HG03039 (cell line): ENCODE data around the gene PHAF1.
"Not testable (repeated sequence)": the region's sequence is repeated elsewhere in the genome, so short reads cannot be mapped to it uniquely, and the experiment has no call there.

Experiments
- ATAC-seq: cut with Tn5 transposase; IDR thresholded peaks from one replicate; pipeline ENCODE4 v1.9.1; 2021; ENCODE audit warnings: mild to moderate bottlenecking, moderate library complexity; ENCODE audit not compliant: unreplicated experiment

The PHAF1 gene

DNA sequence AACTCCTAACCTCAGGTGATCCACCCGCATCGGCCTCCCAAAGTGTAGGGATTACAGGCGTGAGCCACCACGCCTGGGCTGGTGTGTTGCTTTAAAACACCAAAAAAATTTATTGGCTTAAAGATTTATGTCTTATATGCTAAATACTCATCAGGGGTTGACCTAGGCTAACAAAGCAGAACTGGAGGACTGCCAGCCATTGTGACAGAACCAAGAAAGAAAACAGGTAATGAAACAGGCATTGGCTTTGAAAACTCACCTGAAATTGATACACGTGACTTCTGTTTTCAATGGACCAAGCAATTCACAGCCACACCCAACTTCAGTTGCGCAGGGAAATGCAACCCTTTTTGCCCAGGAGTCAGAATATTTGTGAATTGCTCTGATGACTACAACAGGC lies 4.9 kb upstream of the PHAF1 start:
- ATAC-seq, result no peak

DNA sequence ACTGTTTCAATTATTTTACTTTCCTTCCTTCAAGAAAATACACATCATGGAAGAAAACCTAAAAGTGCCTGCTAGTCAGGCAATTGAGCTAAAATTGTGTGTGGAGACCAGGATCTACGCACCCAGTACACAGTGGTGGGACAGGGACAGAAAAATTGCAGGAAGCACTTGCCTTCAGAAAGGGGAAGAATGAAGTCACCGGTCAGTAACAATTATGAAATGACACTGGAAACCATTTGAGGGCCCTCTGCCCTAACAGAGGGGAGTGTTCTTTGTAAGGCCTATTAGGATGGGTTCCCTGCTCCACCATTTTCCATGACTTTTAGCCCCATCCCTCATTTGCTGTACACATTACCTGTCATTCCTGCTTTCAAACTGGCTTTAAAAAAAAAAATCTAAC lies 4.5 kb upstream of the PHAF1 start:
- no peak for ATAC-seq

DNA sequence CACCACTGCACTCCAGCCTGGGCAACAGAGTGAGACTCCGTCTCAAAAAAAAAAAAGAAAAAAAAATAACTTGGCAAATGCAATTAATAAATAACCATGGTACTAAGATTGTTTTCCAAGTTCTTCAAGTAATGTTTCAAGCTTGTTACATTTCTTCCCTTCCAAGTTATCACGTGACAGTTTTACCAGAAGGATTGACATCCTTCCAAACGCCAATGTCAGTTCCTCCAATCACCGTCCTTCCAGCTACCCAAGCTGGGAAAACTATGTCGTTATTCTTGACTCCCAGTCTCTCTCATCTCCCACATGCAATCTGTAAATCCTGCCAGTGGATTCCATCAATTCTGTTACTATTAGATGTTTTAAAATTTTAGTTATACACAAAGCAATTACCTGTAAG lies 3.9 kb upstream of the PHAF1 start:
- ATAC-seq, result no peak

GRCh38 chr16:67108489-67108888 lies 1.3 kb upstream of the PHAF1 start:
- ATAC-seq, result no peak

- no peak for ATAC-seq
Observed at GRCh38 chr16:67108931-67109406, 772 bp upstream of the PHAF1 start.

GRCh38 chr16:67111951-67112444 lies 2.3 kb downstream of the PHAF1 start:
- ATAC-seq, result no peak

GRCh38 chr16:67112591-67113399 lies 3.1 kb downstream of the PHAF1 start:
- ATAC-seq, result no peak

DNA sequence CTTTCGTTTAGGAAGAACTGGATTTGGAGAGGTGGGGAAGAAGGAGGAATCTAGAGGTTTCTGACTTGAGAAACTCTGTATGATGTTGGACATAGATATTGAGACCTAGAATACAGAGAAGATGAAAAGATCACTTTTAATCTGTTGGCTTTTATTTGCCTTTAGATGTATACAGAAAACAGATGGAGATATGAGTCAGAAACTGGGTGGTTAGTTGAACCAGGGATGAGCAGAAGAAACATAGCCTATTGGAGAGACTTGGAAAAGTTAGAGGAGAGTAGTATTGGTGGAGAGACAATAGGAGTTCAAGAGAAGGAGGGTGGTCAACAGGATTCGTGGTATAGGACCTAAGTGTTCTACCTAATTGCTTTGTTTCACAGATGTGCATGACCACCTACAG lies 5.1 kb downstream of the PHAF1 start:
- no peak for ATAC-seq

DNA sequence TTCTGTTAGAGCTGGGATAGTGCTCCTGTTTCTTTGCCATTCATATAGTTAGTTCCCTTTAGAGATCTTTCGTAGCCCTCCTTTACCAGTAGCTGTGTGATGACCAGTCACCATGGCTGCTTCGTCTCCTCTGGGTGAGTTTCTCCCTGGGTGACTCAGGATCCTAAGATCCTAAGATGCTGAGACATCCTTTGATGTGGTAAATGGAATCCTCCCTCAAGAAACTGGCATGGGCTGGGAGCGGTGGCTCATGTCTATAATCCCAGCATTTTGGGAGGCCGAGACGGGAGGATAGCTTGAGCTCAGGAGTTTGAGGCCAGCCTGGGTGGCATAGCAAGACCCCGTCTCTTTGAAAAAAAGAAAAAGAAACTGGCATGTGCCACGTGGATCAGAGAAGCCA lies 5.9 kb downstream of the PHAF1 start:
- no peak for ATAC-seq

DNA sequence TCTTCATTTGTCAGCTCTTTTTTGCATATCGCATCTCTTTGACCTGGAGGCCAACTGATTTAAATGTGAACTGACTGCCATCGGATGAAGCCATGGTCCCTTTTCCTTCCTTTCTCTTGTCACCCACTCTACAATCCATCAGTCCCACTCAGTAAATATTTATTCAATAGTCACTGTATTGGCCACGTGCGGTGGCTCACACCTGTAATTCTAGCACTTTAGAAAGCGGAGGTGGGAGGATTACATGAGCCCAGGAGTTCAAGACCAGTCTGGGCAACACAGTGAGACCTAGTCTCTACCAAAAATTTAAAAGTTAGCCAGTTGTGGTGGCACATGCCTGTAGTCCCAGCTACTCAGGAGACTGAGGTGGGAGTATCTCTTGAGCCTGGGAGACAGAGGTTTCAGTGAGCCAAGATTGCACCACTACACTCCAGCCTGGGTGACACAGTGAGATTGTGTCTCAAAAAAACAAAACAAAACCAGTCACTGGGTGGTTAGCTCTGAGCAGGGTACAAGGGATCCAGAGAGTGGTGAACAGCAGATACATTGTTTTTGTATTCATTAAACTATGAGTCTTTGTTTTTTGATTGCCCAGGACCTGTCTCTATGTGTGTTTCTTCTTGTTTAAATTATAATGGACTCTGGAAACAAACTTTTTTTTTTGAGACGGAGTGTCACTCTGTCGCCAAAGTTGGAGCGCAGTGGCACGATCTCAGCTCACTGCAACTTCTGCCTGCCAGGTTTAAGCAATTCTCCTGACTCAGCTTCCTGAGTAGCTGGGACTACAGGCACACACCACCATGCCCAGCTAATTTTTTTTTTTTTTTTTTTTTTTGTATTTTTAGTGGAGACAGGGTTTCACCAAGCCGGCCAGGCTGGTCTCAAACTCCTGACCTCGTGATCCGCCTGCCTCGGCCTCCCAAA lies 6.9 kb downstream of the PHAF1 start:
- ATAC-seq, result no peak

DNA sequence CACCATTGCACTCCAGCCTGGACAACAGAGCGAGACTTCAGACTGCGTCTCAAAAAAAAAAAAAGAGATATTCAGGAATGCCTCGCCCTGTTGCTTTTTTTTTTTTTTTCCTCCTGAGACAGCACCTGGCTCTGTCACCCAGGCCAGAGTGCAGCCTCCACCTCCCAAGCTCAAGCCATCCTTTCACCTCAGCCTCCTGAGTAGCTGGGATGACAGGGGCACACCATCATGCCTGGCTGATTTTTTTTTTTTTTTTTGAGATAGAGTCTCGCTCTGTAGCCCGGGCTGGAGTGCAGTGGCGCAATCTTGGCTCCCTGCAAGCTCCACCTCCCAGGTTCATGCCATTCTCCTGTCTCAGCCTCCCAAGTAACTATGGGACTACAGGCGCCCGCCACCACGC lies 8.0 kb downstream of the PHAF1 start:
- no peak for ATAC-seq

GRCh38 chr16:67120025-67120424 lies 10.3 kb downstream of the PHAF1 start:
- no peak for ATAC-seq

GRCh38 chr16:67122799-67123198 lies 13.1 kb downstream of the PHAF1 start:
- not testable (repeated sequence) for ATAC-seq

DNA sequence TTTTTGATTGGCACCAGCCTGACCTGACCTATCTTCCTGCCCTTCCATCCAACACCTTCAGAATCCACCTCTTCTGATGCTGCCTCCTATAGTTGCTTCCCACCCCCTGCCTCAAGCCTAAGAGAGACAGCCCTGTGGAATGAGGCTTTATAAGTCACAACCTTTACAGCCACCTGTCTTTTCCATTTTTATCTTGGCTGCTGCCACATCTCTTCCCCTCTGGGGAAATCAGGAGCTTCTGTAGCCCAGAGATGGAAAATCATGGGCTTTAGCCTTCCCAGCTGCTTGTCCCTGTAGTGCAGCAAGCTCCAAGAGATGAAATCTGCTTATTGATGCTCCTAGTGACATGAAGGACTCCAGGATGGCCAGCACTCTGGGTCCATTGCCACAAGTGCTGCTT lies 18.7 kb downstream of the PHAF1 start:
- no peak for ATAC-seq

- no peak for ATAC-seq
Observed at GRCh38 chr16:67128887-67129286, 19.1 kb downstream of the PHAF1 start.

DNA sequence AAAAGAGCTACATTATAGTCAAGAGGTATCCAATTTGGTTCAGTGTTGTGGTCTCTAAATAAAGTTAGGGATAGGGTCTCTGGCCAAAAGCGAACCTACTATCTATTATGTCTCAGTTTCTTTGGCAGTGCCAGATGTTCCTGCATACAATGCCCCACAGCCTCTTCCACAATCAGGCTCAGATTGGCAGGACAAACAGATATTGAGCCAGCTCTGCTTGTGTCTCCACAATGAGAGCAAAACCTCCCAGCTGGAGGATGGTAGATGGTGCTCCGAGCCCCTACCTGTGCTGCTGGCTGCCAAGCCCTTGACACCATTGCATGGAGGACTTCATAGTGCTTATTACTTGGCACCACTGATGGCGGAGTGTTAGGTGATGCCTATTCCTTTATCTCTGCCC lies 19.7 kb downstream of the PHAF1 start:
- ATAC-seq, result no peak

DNA sequence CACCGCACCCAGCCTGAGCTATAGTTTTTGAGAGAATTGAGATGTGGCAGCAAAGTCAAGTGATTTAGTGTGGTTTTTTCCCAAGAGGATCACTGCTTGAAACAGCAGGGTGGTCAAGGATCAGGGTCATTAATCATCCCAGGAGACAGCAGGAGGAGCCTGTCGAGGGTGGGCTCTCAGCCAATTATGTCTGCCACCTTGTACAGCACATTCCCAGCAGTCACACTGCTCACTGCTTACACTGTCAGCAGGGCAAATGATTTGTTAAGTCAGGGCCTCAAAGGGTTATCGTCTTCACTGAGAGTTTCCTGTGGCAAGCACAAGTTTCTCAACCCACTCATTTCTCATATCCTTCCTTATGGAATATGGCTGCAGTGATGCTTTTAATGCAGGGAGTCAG lies 27.9 kb downstream of the PHAF1 start:
- no peak for ATAC-seq

DNA sequence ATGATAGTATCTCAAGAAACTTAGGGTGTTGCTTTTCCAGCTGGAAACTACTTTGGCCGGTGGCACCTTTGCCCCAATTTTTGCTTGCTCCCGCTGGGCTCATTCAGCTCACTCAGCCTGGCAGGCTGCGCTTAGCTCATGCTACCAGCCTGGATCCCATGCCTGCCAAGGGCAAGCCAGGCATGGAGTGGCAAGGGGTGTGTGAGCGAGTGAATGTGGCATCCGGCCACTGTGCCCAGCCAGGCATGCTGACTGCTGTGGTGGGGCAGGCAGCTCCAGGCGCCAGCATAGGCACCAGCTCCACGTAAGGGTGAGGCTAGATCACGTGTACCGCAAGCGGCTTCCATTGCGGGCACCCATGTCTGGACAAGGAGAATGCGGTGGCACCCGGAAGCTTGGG lies 31.6 kb downstream of the PHAF1 start:
- no peak for ATAC-seq

DNA sequence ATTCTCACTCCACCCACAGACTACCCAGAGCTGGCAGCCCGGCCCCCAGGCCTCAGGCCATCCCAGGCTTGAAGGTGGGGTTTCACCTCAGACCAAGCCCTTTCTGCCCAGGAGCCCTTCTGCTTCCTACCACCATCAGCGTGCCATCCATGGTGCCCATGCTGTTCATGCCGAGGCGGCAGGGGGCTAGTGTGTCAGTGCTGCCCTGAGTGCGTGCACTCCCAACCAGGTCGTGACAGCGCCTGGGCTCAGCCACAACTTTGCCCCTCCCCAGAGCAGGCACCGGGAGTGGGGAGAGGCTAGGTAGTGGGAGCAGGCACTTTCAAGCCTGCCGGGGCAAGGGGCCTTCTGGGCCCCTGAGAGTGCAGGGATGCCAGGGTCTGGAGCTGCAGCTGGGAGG lies 32.6 kb downstream of the PHAF1 start:
- ATAC-seq, result no peak

GRCh38 chr16:67144943-67145342 lies 35.2 kb downstream of the PHAF1 start:
- no peak for ATAC-seq

- no peak for ATAC-seq
Observed at GRCh38 chr16:67145746-67146145, 36.0 kb downstream of the PHAF1 start.
